Measurements from ENCODE around the gene BIRC2. TPM values are rescaled to one million over a fixed set of nuclear protein-coding genes. Genes with fewer than 3 reads are reported as not detected.

Gene BIRC2
- total RNA-seq, 2 experiments from 2014 or later, result 107 to 109 TPM

GRCh38 chr11:102375720-102376399 is 28.8 kb downstream of the BIRC2 start:
- Histone ChIP-seq H3K27ac (ENCODE audit: low read depth in 1 of 2, low read length in 2 of 2) (no peak overlapping the region), H3K9me3 (ENCODE audit: control insufficient read depth in 1 of 2, insufficient read depth in 1 of 2, low read length in 2 of 2) (no peaks in the 10 kb centered on the region), H3K36me3 (ENCODE audit: insufficient read depth, low read length) (peaks cover 48% of the 10 kb centered on the region), H3K4me1 (ENCODE audit: insufficient read depth, low read length) (peaks cover 8% of the 10 kb centered on the region), H3K27me3 (ENCODE audit: control insufficient read depth in 1 of 2, insufficient read depth in 2 of 2, low read length in 2 of 2) (no peaks in the 10 kb centered on the region), H3K4me3 (ENCODE audit: low read length) (no peak overlapping the region)
- peaks cover 66% of the 10 kb centered on the region for H3K36me3 Mint-ChIP-seq (ENCODE audit: low read depth)
- H3K4me3 Mint-ChIP-seq, result no peak overlapping the region
- H3K4me1 Mint-ChIP-seq (ENCODE audit: low read depth), result peaks cover 23% of the 10 kb centered on the region
- H3K27ac Mint-ChIP-seq, result no peak overlapping the region
- DNase-seq (no peak), ATAC-seq (ENCODE audit: poor library complexity) (no peak)
- intact Hi-C loops (cut with DNase I, micrococcal nuclease), result loop anchor here in 1 of 2 experiments (1.0 kb wide), 1 partner anchor 16 kb away; no protein-coding TSS in a partner anchor
- H3K27me3 Mint-ChIP-seq, result no peaks in the 10 kb centered on the region
- ChIA-PET CTCF (interaction anchor here (0.6 to 1.6 kb wide), 6 partner anchors 9 to 34 kb away, joined by 3 to 6 read pairs (median 4); no protein-coding TSS in a partner anchor), POLR2A (interaction anchor here (0.7 to 1.1 kb wide), 3 partner anchors 15 to 54 kb away, joined by 3 read pairs; no protein-coding TSS in a partner anchor)
- H3K9me3 Mint-ChIP-seq, result no peaks in the 10 kb centered on the region
- TF ChIP-seq CTCF (IDR thresholded peaks at IDR 0.05), result no peak

- H3K4me1 ChIP-seq (ENCODE audit: insufficient read depth, low read length), result peaks cover 8% of the 10 kb centered on the region
- peaks cover 80% of the 10 kb centered on the region for H3K36me3 Mint-ChIP-seq (ENCODE audit: low read depth)
- no peak for TF ChIP-seq CTCF (IDR thresholded peaks at IDR 0.05)
- no peak for DNase-seq
- H3K9me3 Mint-ChIP-seq, result no peaks in the 10 kb centered on the region
- POLR2A ChIA-PET, result no interaction called here
- ATAC-seq (ENCODE audit: poor library complexity), result no peak
- H3K4me3 ChIP-seq (ENCODE audit: low read length), result no peak overlapping the region
- H3K27me3 Mint-ChIP-seq, result no peaks in the 10 kb centered on the region
- CTCF ChIA-PET, result no interaction called here
- H3K36me3 ChIP-seq (ENCODE audit: insufficient read depth, low read length), result peaks cover 61% of the 10 kb centered on the region
- no peaks in the 10 kb centered on the region for H3K9me3 ChIP-seq (ENCODE audit: control insufficient read depth in 1 of 2, insufficient read depth in 1 of 2, low read length in 2 of 2)
- intact Hi-C loops (cut with DNase I, micrococcal nuclease), result no loop called here
- H3K4me3 Mint-ChIP-seq, result no peak overlapping the region
- no peak overlapping the region for H3K27ac ChIP-seq (ENCODE audit: low read depth in 1 of 2, low read length in 2 of 2)
- H3K4me1 Mint-ChIP-seq (ENCODE audit: low read depth), result peaks cover 16% of the 10 kb centered on the region
- no peak overlapping the region for H3K27ac Mint-ChIP-seq
- no peaks in the 10 kb centered on the region for H3K27me3 ChIP-seq (ENCODE audit: control insufficient read depth in 1 of 2, insufficient read depth in 2 of 2, low read length in 2 of 2)
These were observed 30.9 kb downstream of the BIRC2 start for GRCh38 chr11:102377891-102378290.

GRCh38 chr11:102378818-102379217 is 31.8 kb downstream of the BIRC2 start:
- intact Hi-C loops (cut with DNase I, micrococcal nuclease), result no loop called here
- no peak for DNase-seq
- peaks cover 69% of the 10 kb centered on the region for H3K36me3 ChIP-seq (ENCODE audit: insufficient read depth, low read length)
- Mint-ChIP-seq H3K9me3 (no peaks in the 10 kb centered on the region), H3K27ac (no peak overlapping the region), H3K4me1 (ENCODE audit: low read depth) (peaks cover 16% of the 10 kb centered on the region), H3K36me3 (ENCODE audit: low read depth) (peaks cover 85% of the 10 kb centered on the region), H3K4me3 (no peak overlapping the region), H3K27me3 (no peaks in the 10 kb centered on the region)
- no peak for TF ChIP-seq CTCF (IDR thresholded peaks at IDR 0.05)
- ChIA-PET POLR2A (no interaction called here), CTCF (interaction anchor here (1.7 kb wide), 1 partner anchor 11 kb away, joined by 4 read pairs; no protein-coding TSS in a partner anchor)
- peaks cover 8% of the 10 kb centered on the region for H3K4me1 ChIP-seq (ENCODE audit: insufficient read depth, low read length)
- H3K27ac ChIP-seq (ENCODE audit: low read depth in 1 of 2, low read length in 2 of 2), result no peak overlapping the region
- no peak for ATAC-seq (ENCODE audit: poor library complexity)
- H3K9me3 ChIP-seq (ENCODE audit: control insufficient read depth in 1 of 2, insufficient read depth in 1 of 2, low read length in 2 of 2), result no peaks in the 10 kb centered on the region
- H3K4me3 ChIP-seq (ENCODE audit: low read length), result no peak overlapping the region
- no peaks in the 10 kb centered on the region for H3K27me3 ChIP-seq (ENCODE audit: control insufficient read depth in 1 of 2, insufficient read depth in 2 of 2, low read length in 2 of 2)
